GM18868 (cell line): ENCODE data around the gene GUCA1C.

ENCODE experiments used
- ATAC-seq: cut with Tn5 transposase; IDR thresholded peaks from one replicate; pipeline ENCODE4 v1.9.1; 2021; ENCODE audit warnings: mild to moderate bottlenecking, moderate library complexity; ENCODE audit not compliant: unreplicated experiment

GUCA1C gene, protein sequence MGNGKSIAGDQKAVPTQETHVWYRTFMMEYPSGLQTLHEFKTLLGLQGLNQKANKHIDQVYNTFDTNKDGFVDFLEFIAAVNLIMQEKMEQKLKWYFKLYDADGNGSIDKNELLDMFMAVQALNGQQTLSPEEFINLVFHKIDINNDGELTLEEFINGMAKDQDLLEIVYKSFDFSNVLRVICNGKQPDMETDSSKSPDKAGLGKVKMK

DNA sequence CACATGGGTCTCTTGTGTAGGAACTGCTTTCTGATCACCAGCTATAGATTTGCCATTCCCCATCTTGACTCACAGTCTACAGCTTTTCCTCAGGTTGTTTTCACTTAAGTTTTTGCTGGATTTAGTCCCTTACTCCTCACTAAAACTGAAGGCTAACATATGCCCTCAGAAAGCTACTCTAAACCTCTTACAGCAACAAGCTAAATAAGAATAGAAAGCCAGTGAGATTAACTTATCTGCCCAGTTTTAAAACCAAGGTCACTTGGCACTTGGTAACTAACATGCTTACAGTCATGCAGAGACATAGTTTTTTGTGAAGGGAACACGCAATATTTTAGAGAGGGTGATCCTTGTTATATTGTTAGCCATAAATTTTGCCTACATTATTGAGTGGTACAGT is at the start of gene GUCA1C:
Gene GUCA1C (minus strand): TSS at position 180 of the 400 bp plus-strand sequence. CDS start 117 bp downstream, at position 63.
- no peak for ATAC-seq

GRCh38 chr3:108998436-108998835 is 44.8 kb upstream of the GUCA1C start:
- no peak for ATAC-seq

GRCh38 chr3:108985844-108986243 is 32.2 kb upstream of the GUCA1C start:
- no peak for ATAC-seq

DNA sequence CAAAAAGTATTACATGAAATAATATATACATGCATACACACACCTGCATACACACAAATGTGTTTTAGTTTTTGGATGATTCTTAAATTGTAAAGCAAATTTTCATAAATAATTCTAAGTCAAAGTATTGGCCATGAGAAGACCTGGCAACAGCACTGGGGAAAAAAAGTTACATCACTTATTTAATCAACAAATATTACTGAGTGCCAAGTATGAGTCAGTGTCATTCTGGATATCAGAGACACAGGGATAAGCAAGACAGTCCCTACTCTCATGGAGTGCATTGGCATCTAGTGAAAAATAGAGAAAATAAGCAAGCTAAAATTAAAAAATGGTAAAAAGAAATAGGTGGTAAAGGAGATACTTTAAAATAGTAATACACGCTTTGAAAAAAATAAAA is 29.4 kb upstream of the GUCA1C start:
- ATAC-seq = no peak

DNA sequence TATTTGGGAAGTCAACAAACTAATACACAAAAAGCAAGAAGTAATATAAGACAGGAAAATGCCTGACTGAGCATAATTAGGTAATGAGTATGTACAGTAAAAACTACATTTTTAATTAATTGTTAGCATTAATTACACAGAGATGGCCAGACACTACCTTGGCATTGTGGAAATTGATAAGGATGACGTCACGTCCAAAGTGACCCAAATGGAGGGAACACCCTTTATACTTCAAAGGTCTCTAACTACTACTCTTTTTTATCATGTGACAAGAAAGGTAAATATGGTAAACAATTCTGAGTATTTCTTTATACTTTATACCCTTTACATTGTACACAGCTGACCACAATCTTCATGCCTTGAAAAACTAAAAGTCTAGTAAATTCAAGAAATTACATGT is 22.4 kb upstream of the GUCA1C start:
- ATAC-seq = no peak

- no peak for ATAC-seq
These were observed 19.3 kb upstream of the GUCA1C start for GRCh38 chr3:108973019-108973418.

GRCh38 chr3:108972482-108972881 is 18.8 kb upstream of the GUCA1C start:
- ATAC-seq = no peak

DNA sequence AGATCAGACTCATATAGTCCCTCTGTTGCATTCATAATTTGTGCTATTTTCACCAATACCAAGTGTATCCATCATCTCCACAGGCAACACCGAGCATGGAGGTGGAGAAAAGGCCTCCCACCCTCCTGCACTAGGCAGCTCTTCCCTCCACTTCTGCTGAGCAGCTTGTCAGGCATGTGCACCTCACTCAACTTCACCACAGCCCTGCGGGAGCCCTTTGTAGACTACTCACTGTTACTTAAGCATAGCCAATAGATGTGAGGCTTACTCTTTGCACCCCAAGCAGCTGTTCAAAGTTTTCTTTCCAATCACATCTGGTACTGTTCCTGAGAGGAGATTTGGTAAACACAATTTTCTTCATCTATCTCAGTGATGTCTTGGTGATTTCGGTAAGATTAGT is 16.9 kb upstream of the GUCA1C start:
- no peak for ATAC-seq

GRCh38 chr3:108966773-108967172 is 13.1 kb upstream of the GUCA1C start:
- no peak for ATAC-seq

DNA sequence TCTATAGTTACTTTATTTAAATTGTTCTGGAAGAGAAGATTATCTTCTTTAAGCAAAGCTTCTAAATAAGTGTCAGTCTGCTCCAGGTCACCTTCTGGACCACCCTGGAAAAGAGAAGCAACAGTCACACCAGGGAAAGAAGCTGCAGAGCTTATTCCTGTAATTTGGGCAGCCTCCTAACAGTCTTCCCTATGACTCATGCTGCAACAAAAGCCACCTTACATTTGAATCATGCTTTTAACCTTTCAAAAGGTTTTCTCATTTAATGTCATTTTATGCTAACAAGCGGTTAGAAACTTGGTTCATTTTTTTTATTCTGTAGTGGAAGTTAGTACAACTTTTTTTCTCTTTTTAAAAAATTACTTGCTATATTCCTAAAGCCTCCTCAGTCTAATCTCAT is 5.3 kb upstream of the GUCA1C start:
- ATAC-seq = no peak

DNA sequence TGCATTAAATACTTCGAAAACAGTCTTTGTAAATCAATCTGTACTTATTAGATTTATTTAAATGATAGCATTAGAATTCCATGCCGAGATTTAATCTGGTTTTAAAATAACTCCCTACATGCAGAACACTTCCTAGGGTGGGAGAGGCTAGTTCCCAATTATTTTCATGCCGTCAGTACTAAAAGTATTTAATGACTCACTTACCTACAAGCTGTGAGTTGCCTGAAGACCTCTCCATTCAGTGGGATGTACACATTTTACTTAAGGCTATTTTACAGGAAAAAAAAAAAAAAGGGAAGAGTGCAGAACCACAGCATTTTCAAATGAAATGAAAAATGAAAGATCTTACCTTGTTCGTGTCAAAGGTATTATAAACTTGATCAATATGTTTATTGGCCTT is 469 bp downstream of the GUCA1C start:
- no peak for ATAC-seq

- no peak for ATAC-seq
These were observed 1.7 kb downstream of the GUCA1C start for GRCh38 chr3:108951820-108952501.

DNA sequence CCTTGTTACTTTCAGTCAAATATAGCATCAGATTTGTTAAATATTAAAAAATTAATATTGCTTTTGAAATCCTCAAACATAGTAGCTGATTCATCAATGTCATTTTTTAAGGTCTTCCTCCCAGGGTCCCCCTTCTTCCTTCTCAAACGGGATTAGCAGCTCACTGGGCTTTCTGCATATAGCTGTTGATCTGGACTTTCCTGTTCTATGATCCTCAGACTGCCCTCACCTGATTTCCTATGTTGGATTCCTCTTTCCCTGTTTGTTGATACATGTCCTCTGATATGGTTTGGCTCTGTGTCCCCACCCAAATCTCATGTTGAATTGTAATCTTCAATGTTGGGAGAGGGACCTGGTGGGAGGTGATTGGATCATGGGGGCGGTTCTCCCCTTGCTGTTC is 5.8 kb downstream of the GUCA1C start:
- no peak for ATAC-seq

DNA sequence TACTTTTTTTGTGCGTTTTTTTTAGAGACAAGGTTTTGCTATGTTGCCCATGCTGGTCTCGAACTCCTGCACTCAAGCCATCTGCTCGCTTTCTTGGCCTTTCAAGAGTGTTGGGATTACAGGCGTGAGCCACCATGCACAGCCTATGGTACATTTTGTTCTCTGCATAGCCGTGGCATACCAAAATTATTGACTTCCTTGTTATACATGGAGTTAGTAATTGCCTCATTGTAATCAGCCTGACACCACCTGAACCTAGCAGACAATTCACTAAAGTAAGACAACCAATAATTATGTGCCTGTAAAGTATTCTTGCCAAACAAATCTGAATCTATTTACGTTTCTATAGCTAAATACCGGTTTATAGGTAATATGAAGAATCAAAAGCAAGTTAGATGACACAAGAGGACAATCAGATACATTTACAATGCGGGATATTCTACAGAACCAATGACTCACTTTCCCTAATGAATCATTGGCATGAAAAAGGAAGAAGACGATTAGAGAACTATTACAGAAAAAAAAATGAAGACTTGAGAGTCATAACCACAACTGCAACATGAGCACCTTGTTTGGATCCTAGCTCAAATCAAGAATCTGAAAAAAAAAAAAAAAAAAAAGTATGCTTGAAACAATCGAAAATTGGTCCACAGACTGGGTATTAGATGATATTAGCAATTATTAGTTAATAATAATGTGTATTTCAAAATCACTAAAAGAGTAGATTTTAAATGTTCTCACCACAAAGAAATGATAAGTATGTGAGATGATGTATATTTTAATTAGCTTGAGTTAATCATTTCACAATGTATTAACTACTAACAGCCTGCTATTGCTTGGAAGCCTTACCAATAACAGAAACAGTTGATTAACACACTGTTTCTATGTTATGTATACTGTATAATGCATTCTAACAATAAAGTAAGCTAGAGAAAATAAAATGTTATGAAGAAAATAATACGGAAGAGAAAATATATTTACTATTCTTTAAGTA is 7.1 kb downstream of the GUCA1C start:
- no peak for ATAC-seq

GRCh38 chr3:108940568-108941263 is 13.0 kb downstream of the GUCA1C start:
- no peak for ATAC-seq

GRCh38 chr3:108940166-108940565 is 13.5 kb downstream of the GUCA1C start:
- no peak for ATAC-seq

- ATAC-seq = no peak
These were observed 16.6 kb downstream of the GUCA1C start for GRCh38 chr3:108936924-108937689.

- no peak for ATAC-seq
These were observed 22.6 kb downstream of the GUCA1C start for GRCh38 chr3:108931035-108931434.

DNA sequence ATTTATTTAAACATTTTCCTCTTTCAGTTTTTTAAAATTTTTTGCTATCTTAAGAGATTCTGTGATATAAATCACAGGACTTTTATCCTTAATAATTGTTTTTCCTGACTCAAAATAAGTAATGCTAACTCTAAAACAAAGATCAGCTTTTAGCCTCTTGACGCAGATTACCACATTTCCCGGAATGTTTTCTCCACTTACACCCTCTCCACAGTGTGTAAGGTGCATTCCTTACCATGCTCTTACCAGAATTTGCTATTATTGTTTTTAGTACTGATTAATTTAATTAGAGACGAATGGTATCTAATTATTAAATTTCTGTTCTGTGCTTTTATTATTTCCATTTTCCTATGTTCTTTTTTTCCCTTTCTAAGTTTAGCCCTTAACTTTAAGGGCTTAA is 34.8 kb downstream of the GUCA1C start:
- no peak for ATAC-seq
